Endodermal cell (in vitro differentiated cells): ENCODE results near the gene SLITRK3. TPM values are rescaled to one million over a fixed set of nuclear protein-coding genes. Genes with fewer than 3 reads are reported as not detected.
A peak's percentile ranks its signal among the peaks of the same experiment; 100 is the strongest.

ENCODE experiments used
- DNase-seq: peaks from one replicate; pipeline ENCODE4 v3.0.0-alpha.2; 2017
- H3K27ac ChIP-seq: 2 replicates; pipeline ENCODE4 v1.5.1; 2013; ENCODE audit warnings: mild to moderate bottlenecking, low read depth, low read length, moderate library complexity
- H3K27me3 ChIP-seq: 2 replicates; pipeline ENCODE4 v1.6.1; 2013; ENCODE audit warnings: mild to moderate bottlenecking, low read length, moderate library complexity; ENCODE audit not compliant: insufficient read depth, control insufficient read depth, poor library complexity, severe bottlenecking
- H3K36me3 ChIP-seq: 2 replicates; pipeline ENCODE4 v1.7.0; 2013; ENCODE audit warnings: mild to moderate bottlenecking, low read length, moderate library complexity; ENCODE audit not compliant: control insufficient read depth, insufficient read depth
- H3K4me1 ChIP-seq: one replicate; pipeline ENCODE4 v1.7.0; 2013; ENCODE audit warnings: low read length; ENCODE audit not compliant: control insufficient read depth, insufficient read depth
- H3K4me3 ChIP-seq: 2 replicates; pipeline ENCODE4 v1.5.1; 2013; ENCODE audit warnings: mild to moderate bottlenecking, low read length, moderate library complexity
- H3K9ac ChIP-seq: 2 replicates; pipeline ENCODE4 v1.6.1; 2013; ENCODE audit warnings: mild to moderate bottlenecking, low read length, moderate library complexity; ENCODE audit not compliant: poor library complexity, severe bottlenecking; ENCODE audit errors: extremely low read depth
- H3K9me3 ChIP-seq: 2 replicates; pipeline ENCODE4 v1.6.1; 2013; ENCODE audit warnings: mild to moderate bottlenecking, low read length, moderate library complexity; ENCODE audit not compliant: control insufficient read depth
- H3K27ac Mint-ChIP-seq: 2 replicates; pipeline ENCODE4 v1.8.0; 2020; ENCODE audit warnings: mixed read lengths
- H3K27me3 Mint-ChIP-seq: 2 replicates; pipeline ENCODE4 v1.8.0; 2021; ENCODE audit warnings: mild to moderate bottlenecking, mixed read lengths; ENCODE audit not compliant: insufficient read depth
- H3K36me3 Mint-ChIP-seq: 2 replicates; pipeline ENCODE4 v1.8.0; 2020; ENCODE audit warnings: low read depth, mixed read lengths
- H3K4me1 Mint-ChIP-seq: 2 replicates; pipeline ENCODE4 v1.8.0; 2020; ENCODE audit warnings: mixed read lengths
- H3K4me3 Mint-ChIP-seq: 2 replicates; pipeline ENCODE4 v1.8.0; 2020; ENCODE audit warnings: mild to moderate bottlenecking, moderate library complexity, mixed read lengths
- H3K9me3 Mint-ChIP-seq: 2 replicates; pipeline ENCODE4 v1.8.0; 2020; ENCODE audit warnings: mild to moderate bottlenecking, mixed read lengths
- CTCF ChIP-seq: fragments of 200-600 bp; sonication (generic); conservative IDR thresholded peaks from 2 replicates; pipeline ENCODE4 v1.5.0; 2021; ENCODE audit warnings: antibody characterized with exemption, mild to moderate bottlenecking
- WGBS, 2 experiments: methylation state at CpG; one replicate each; pipeline versions ENCODE4 v1.1.5 to v1.1.7; 2013; ENCODE audit warnings: missing lambda C conversion rate in 2 of 2, mixed read lengths in 1 of 2; ENCODE audit not compliant: insufficient coverage in 1 of 2, insufficient read length in 1 of 2; 5-methylcytosine and 5-hydroxymethylcytosine counted together
- total RNA-seq, 2 donors: library from RNA; stranded (reverse); fragmentation: NEBNext Ultra II Directional in 1 of 2; extraction: Animal tissue kit (Norgen Biotek cat#: 25700) in 1 of 2; gene quantifications; 2 replicates in 1 of 2; 3 replicates in 1 of 2; pipeline ENCODE4 v1.2.1, GENCODE V29; 2021

Gene SLITRK3
- total RNA-seq, 2 donors from 2014 or later: 0.64 TPM; not detected in 1

- H3K27me3 Mint-ChIP-seq: peaks cover 92% of the 10 kb centered on the region
- no peak overlapping the region for H3K27ac Mint-ChIP-seq
- Histone ChIP-seq H3K27me3 (peaks cover 76% of the 10 kb centered on the region), H3K4me1 (no peaks in the 10 kb centered on the region), H3K27ac (peak overlapping the region; percentile 40), H3K4me3 (peak overlapping the region; percentile 74), H3K9me3 (no peaks in the 10 kb centered on the region), H3K9ac (no peak overlapping the region), H3K36me3 (no peaks in the 10 kb centered on the region)
- no peaks in the 10 kb centered on the region for H3K9me3 Mint-ChIP-seq
- peaks cover 36% of the 10 kb centered on the region for H3K4me1 Mint-ChIP-seq
- H3K4me3 Mint-ChIP-seq: peak overlapping the region; percentile 67
- DNase-seq: peak; percentile 82
- 0 to 4% methylated on average over 5 to 14 of the region's 14 CpGs for WGBS, 2 experiments
- no peaks in the 10 kb centered on the region for H3K36me3 Mint-ChIP-seq
- TF ChIP-seq CTCF: no peak
Observed at GRCh38 chr3:165192610-165193192, 3.5 kb downstream of the SLITRK3 start.

GRCh38 chr3:165191491-165191890 lies 4.7 kb downstream of the SLITRK3 start:
- Histone ChIP-seq H3K4me1 (no peaks in the 10 kb centered on the region), H3K27ac (no peak overlapping the region), H3K4me3 (no peak overlapping the region), H3K36me3 (no peaks in the 10 kb centered on the region), H3K27me3 (peaks cover 64% of the 10 kb centered on the region), H3K9ac (no peak overlapping the region), H3K9me3 (no peaks in the 10 kb centered on the region)
- Mint-ChIP-seq H3K9me3 (no peaks in the 10 kb centered on the region), H3K36me3 (no peaks in the 10 kb centered on the region), H3K4me1 (peaks cover 31% of the 10 kb centered on the region), H3K27ac (no peak overlapping the region), H3K4me3 (no peak overlapping the region), H3K27me3 (peaks cover 83% of the 10 kb centered on the region)
- no peak for DNase-seq
- 65 to 72% methylated on average over 3 of the region's 3 CpGs for WGBS, 2 experiments
- peak; percentile 7 for TF ChIP-seq CTCF

- no peaks in the 10 kb centered on the region for H3K9me3 Mint-ChIP-seq
Observed at GRCh38 chr3:165188452-165188851, 7.7 kb downstream of the SLITRK3 start.

More at GRCh38 chr3:165188452-165188851, 7.7 kb downstream of the SLITRK3 start:
- Histone ChIP-seq H3K4me3 (no peak overlapping the region), H3K4me1 (no peaks in the 10 kb centered on the region), H3K27ac (no peak overlapping the region), H3K27me3 (peaks cover 34% of the 10 kb centered on the region), H3K9me3 (no peaks in the 10 kb centered on the region), H3K36me3 (no peaks in the 10 kb centered on the region), H3K9ac (no peak overlapping the region)
- H3K4me3 Mint-ChIP-seq: no peak overlapping the region
- H3K27me3 Mint-ChIP-seq: peaks cover 52% of the 10 kb centered on the region
- TF ChIP-seq CTCF: no peak
- no peak overlapping the region for H3K27ac Mint-ChIP-seq
- DNase-seq: no peak
- peaks cover 9% of the 10 kb centered on the region for H3K4me1 Mint-ChIP-seq
- 91 to 97% methylated on average over 5 to 12 of the region's 12 CpGs for WGBS, 2 experiments
- no peaks in the 10 kb centered on the region for H3K36me3 Mint-ChIP-seq
